Endothelial cell of umbilical vein (primary cell): ENCODE results near the gene RILPL1. TPM values are rescaled to one million over a fixed set of nuclear protein-coding genes. Genes with fewer than 3 reads are reported as not detected.
A peak's percentile ranks its signal among the peaks of the same experiment; 100 is the strongest.

Source experiments
- BruUV-seq: library from RNA; stranded (reverse); fragments of 400-500 nt; replicated peaks from 2 replicates; lab custom pipeline; 2021; lab: Mats Ljungman, UMichigan
- CTCF ChIA-PET: fragments of 300-600, 350-600 bp; sonication (Branson Sonifier 250); formaldehyde crosslinking; loops from one replicate; lab custom pipeline; 2021; ENCODE audit warnings: antibody characterized with exemption, inconsistent platforms; lab: Charles Lee
- POLR2A ChIA-PET: fragments of 300-600, 350-600 bp; sonication (Branson Sonifier 250); formaldehyde crosslinking; loops from one replicate; lab custom pipeline; 2021; ENCODE audit warnings: antibody characterized with exemption, inconsistent platforms; lab: Charles Lee
- DNase-seq: peaks from one replicate; pipeline ENCODE4 v3.0.0-alpha.2; 2011; ENCODE audit warnings: low read depth, low spot score
- FAIRE-seq: peaks from 2 replicates; lab custom pipeline; 2011; peaks lifted over from hg19 to GRCh38; lab: Jason Lieb, UNC
- H2AFZ ChIP-seq: 2 replicates; pipeline ENCODE4 v1.6.0; 2012; ENCODE audit warnings: low read depth, low read length, control low read depth, inconsistent platforms
- H3K27ac ChIP-seq: 2 replicates; pipeline ENCODE4 v1.5.1; 2011; ENCODE audit warnings: low read depth, mild to moderate bottlenecking, control low read depth, low read length, moderate library complexity; ENCODE audit not compliant: insufficient read depth
- H3K27me3 ChIP-seq, 2 experiments: 2 replicates each; pipeline versions ENCODE4 v1.6.0 to v1.6.1; 2011; ENCODE audit warnings: low read length in 2 of 2, mixed read lengths in 1 of 2; ENCODE audit not compliant: control insufficient read depth in 2 of 2, insufficient read depth in 2 of 2
- H3K36me3 ChIP-seq, 2 experiments: 2 replicates in 1 of 2; 3 replicates in 1 of 2; pipeline ENCODE4 v1.5.1; 2011; ENCODE audit warnings: low read length in 2 of 2, mild to moderate bottlenecking in 1 of 2, moderate library complexity in 1 of 2; ENCODE audit not compliant: control insufficient read depth in 2 of 2, insufficient read depth in 2 of 2; ENCODE audit errors: extremely low read depth in 1 of 2
- H3K4me1 ChIP-seq: 3 replicates; pipeline ENCODE4 v1.5.1; 2011; ENCODE audit warnings: mild to moderate bottlenecking, low read length; ENCODE audit not compliant: control insufficient read depth, insufficient read depth; ENCODE audit errors: extremely low read depth
- H3K4me2 ChIP-seq: 2 replicates; pipeline ENCODE4 v1.6.1; 2011; ENCODE audit warnings: low read length, control low read depth, mixed read lengths; ENCODE audit not compliant: insufficient read depth
- H3K4me3 ChIP-seq, 3 experiments: fragments of 200-600 bp in 1 of 3; sonication (generic), shearing (Covaris generic) in 1 of 3; replicated peaks in 1 of 3; 2 replicates each; pipeline ENCODE4 v1.5.1; 2011 to 2016; ENCODE audit warnings: control low read depth in 3 of 3, low read length in 3 of 3, mild to moderate bottlenecking in 2 of 3, inconsistent platforms in 1 of 3, low read depth in 1 of 3, moderate library complexity in 1 of 3; ENCODE audit not compliant: insufficient read depth in 1 of 3
- H3K79me2 ChIP-seq: 2 replicates; pipeline ENCODE4 v1.6.0; 2012; ENCODE audit warnings: low read length, inconsistent platforms; ENCODE audit not compliant: control insufficient read depth, insufficient read depth
- H3K9ac ChIP-seq: replicated peaks from 2 replicates; pipeline ENCODE3; 2011; ENCODE audit warnings: low read length, control low read depth; ENCODE audit not compliant: insufficient read depth; ENCODE audit errors: extremely low read depth
- H3K9me1 ChIP-seq: replicated peaks from 3 replicates; pipeline ENCODE4 v1.6.0; 2011; ENCODE audit warnings: mild to moderate bottlenecking, low read length; ENCODE audit not compliant: control insufficient read depth, insufficient read depth; ENCODE audit errors: extremely low read depth
- H3K9me3 ChIP-seq: replicated peaks from 2 replicates; pipeline ENCODE4 v1.5.1; 2012; ENCODE audit warnings: low read length, inconsistent platforms; ENCODE audit not compliant: control insufficient read depth, insufficient read depth
- H4K20me1 ChIP-seq: replicated peaks from 2 replicates; pipeline ENCODE3; 2011; ENCODE audit warnings: mild to moderate bottlenecking, low read length; ENCODE audit not compliant: control insufficient read depth, insufficient read depth; ENCODE audit errors: extremely low read depth
- EZH2 ChIP-seq: IDR thresholded peaks from 2 replicates; pipeline ENCODE4 v1.6.1; 2012; ENCODE audit warnings: borderline replicate concordance, low read depth, mild to moderate bottlenecking, moderate library complexity, low read length, inconsistent platforms; ENCODE audit not compliant: severe bottlenecking
- FOS ChIP-seq: IDR thresholded peaks from 2 replicates; pipeline ENCODE4 v1.6.1; 2011; ENCODE audit warnings: mild to moderate bottlenecking, low read length, moderate library complexity, borderline replicate concordance; ENCODE audit not compliant: insufficient read depth
- GATA2 ChIP-seq: IDR thresholded peaks from 2 replicates; pipeline ENCODE4 v1.7.0; 2011; ENCODE audit warnings: low read depth, mild to moderate bottlenecking, moderate library complexity, mixed read lengths, low read length; ENCODE audit not compliant: insufficient read length, insufficient read depth
- JUN ChIP-seq: IDR thresholded peaks from 2 replicates; pipeline ENCODE4 v1.6.1; 2011; ENCODE audit warnings: borderline replicate concordance, low read depth; ENCODE audit not compliant: insufficient read length, insufficient read depth
- MYC ChIP-seq: IDR thresholded peaks from one replicate; pipeline ENCODE4 v1.6.1; 2011; ENCODE audit warnings: mild to moderate bottlenecking, low read depth, low read length
- POLR2A ChIP-seq: IDR thresholded peaks from 2 replicates; pipeline ENCODE4 v1.6.1; 2012; ENCODE audit warnings: low read depth, mild to moderate bottlenecking, control low read depth, low read length
- POLR2AphosphoS5 ChIP-seq: IDR thresholded peaks from 2 replicates; pipeline ENCODE4 v1.6.1; 2012; ENCODE audit warnings: low read depth, mild to moderate bottlenecking, control low read depth, low read length, moderate library complexity; ENCODE audit not compliant: insufficient read depth
- dilution Hi-C: fragments of 300-500 bp; cut with MboI; formaldehyde crosslinking; loops from one replicate; pipeline ENCODE4 v1.15.0; 2019; ENCODE audit warnings: low sequenced_read_pairs; ENCODE audit not compliant: extremely low pct_ligation_motif_present
- intact Hi-C: fragments of 100-400 bp; cut with micrococcal nuclease; formaldehyde crosslinking; loops from one replicate; pipeline ENCODE4 v1.10.0; 2022
- polyA plus RNA-seq, 4 experiments: library from polyadenylated mRNA; depleted of rRNA in 3 of 4; stranded (reverse) in 3 of 4; unstranded in 1 of 4; fragments of >200 nt; gene quantifications; 2 replicates each; pipeline versions ENCODE4 v1.2.1 to v1.2.3, GENCODE V29; 2011 to 2012; ENCODE audit warnings: missing spikeins in 1 of 4
- total RNA-seq: library from RNA; stranded (reverse); gene quantifications from 2 replicates; pipeline ENCODE4 v1.2.3, GENCODE V29; 2021
- TF ChIP-seq, protein P1 (sequence below): IDR thresholded peaks from 2 replicates; pipeline ENCODE4 v1.6.1; 2011; ENCODE audit not compliant: insufficient read depth, insufficient read length
- TF ChIP-seq, protein P2 (sequence below), 2 donors: IDR thresholded peaks; 1 replicate in 1 of 2; 2 replicates in 1 of 2; pipeline ENCODE4 v1.5.1; 2011; ENCODE audit warnings: low read length in 2 of 2, mild to moderate bottlenecking in 2 of 2, moderate library complexity in 2 of 2, control low read depth in 1 of 2, inconsistent platforms in 1 of 2, low read depth in 1 of 2; ENCODE audit not compliant: insufficient read depth in 1 of 2; ENCODE audit errors: extremely low read depth in 1 of 2

RILPL1 gene
- total and polyA plus RNA-seq, 2 donors (not counting 3 experiments of a cell fraction or from before 2014, with no cell fraction given), result 30.4 to 34.3 TPM

DNA sequence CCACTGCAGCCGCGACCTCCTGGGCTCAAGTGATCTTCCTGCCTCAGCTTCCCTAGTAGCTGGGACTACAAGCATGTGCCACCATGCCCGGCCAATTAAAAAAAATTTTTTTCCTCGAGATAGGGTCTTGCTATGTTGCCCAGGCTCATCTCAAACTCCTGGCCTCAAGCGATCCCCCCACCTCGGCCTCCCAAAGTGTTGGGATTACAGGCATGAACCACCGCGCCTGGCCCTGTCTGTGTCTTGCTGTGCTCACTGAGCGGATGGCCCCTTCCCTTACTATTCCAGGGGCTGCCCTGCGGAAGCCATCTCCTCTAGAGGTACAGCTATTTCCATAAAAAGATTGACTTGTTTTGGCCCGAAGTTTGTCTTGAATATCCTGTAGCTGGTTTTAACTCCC, 55.5 kb downstream of the RILPL1 start:
- TF ChIP-seq, protein P1, sequence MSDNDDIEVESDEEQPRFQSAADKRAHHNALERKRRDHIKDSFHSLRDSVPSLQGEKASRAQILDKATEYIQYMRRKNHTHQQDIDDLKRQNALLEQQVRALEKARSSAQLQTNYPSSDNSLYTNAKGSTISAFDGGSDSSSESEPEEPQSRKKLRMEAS, result no peak
- TF ChIP-seq FOS (no peak), EZH2 (no peak)
- TF ChIP-seq, protein P2, sequence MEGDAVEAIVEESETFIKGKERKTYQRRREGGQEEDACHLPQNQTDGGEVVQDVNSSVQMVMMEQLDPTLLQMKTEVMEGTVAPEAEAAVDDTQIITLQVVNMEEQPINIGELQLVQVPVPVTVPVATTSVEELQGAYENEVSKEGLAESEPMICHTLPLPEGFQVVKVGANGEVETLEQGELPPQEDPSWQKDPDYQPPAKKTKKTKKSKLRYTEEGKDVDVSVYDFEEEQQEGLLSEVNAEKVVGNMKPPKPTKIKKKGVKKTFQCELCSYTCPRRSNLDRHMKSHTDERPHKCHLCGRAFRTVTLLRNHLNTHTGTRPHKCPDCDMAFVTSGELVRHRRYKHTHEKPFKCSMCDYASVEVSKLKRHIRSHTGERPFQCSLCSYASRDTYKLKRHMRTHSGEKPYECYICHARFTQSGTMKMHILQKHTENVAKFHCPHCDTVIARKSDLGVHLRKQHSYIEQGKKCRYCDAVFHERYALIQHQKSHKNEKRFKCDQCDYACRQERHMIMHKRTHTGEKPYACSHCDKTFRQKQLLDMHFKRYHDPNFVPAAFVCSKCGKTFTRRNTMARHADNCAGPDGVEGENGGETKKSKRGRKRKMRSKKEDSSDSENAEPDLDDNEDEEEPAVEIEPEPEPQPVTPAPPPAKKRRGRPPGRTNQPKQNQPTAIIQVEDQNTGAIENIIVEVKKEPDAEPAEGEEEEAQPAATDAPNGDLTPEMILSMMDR (IDR thresholded peaks at IDR 0.05; ENCODE audit: extremely low read depth in 1 of 2, insufficient read depth in 1 of 2, low read depth in 1 of 2, low read length in 2 of 2), result no peak
- H3K4me3 ChIP-seq, result no peak overlapping the region
- H2AFZ ChIP-seq, result no peak overlapping the region
- BruUV-seq, result no TSS peak
- ChIA-PET CTCF (interaction anchor here (1.0 to 1.9 kb wide), 2 partner anchors 18 to 104 kb away, joined by 3 to 8 read pairs; no protein-coding TSS in a partner anchor), POLR2A (no interaction called here)
- peaks cover 0 to 6% of the 10 kb centered on the region in 2 experiments for H3K36me3 ChIP-seq
- DNase-seq (no peak), FAIRE-seq (no peak)
- no peak overlapping the region for H3K9ac ChIP-seq
- H3K27ac ChIP-seq, result peak overlapping the region; percentile 83
- intact Hi-C loops (loop anchor here (1.0 to 5.0 kb wide), 4 partner anchors 20 to 106 kb away; partner anchors contain the start of genes RILPL1, RILPL2, SNRNP35 and TMED2), dilution Hi-C loops (no loop called here)
- no peaks in the 10 kb centered on the region for H4K20me1 ChIP-seq
- H3K79me2 ChIP-seq, result no peaks in the 10 kb centered on the region
- peaks cover 16% of the 10 kb centered on the region for H3K4me1 ChIP-seq
- H3K9me1 ChIP-seq, result no peaks in the 10 kb centered on the region
- H3K27me3 ChIP-seq, result no peaks in the 10 kb centered on the region
- H3K9me3 ChIP-seq, result no peaks in the 10 kb centered on the region
- H3K4me2 ChIP-seq, result no peak overlapping the region

DNA sequence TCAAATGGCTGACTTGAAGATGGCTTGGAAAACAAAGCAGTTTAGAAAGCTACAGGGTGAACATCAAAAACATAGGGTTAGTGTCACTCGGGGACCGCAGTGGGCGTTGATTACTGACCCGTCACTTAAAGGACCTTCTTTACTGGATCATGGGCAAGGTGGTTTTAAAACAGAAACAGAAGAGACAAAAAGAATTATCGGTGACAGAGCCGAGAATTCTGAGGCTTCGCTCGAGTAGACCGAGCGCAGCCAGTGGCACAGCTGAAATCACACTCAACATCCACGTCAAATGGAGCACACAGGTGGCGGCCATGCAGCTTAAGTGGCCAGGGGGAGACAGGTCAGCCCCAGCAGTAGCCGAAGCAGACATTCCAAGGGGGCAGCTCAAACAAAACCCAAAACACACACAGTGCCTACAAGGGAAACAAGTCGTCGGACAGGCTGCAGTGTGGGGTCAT, 58.2 kb downstream of the RILPL1 start:
- FAIRE-seq, result no peak
- no peaks in the 10 kb centered on the region for H3K9me3 ChIP-seq
- dilution Hi-C loops, result no loop called here
- ChIA-PET CTCF (no interaction called here), POLR2A (no interaction called here)
- H3K27me3 ChIP-seq, result no peaks in the 10 kb centered on the region
- no peak overlapping the region for H3K4me3 ChIP-seq
- no peaks in the 10 kb centered on the region for H4K20me1 ChIP-seq
- no TSS peak for BruUV-seq
- H3K4me2 ChIP-seq, result no peak overlapping the region
- peaks cover 4 to 13% of the 10 kb centered on the region in 2 experiments for H3K36me3 ChIP-seq
- H3K27ac ChIP-seq, result no peak overlapping the region
- no peak overlapping the region for H3K9ac ChIP-seq
- intact Hi-C loops, result loop anchor here (5.0 kb wide), 1 partner anchor 38 kb away; the partner anchor contains the start of gene RILPL2
- no peak overlapping the region for H2AFZ ChIP-seq
- H3K79me2 ChIP-seq, result no peaks in the 10 kb centered on the region
- DNase-seq, result no peak
- H3K4me1 ChIP-seq, result peaks cover 16% of the 10 kb centered on the region
- no peak for TF ChIP-seq EZH2
- TF ChIP-seq, protein P2 (IDR thresholded peaks at IDR 0.05; ENCODE audit: extremely low read depth in 1 of 2, insufficient read depth in 1 of 2, low read depth in 1 of 2, low read length in 2 of 2), result no peak
- TF ChIP-seq POLR2AphosphoS5, result no peak
- TF ChIP-seq FOS, result no peak
- no peak for TF ChIP-seq POLR2A
- no peak for TF ChIP-seq GATA2
- TF ChIP-seq JUN, result no peak
- TF ChIP-seq MYC, result no peak
- no peaks in the 10 kb centered on the region for H3K9me1 ChIP-seq
